ENCODE measurements around the gene DLL4.

Gene DLL4

GRCh38 chr15:40943764-40944365 is 14.7 kb downstream of the DLL4 start:
- H3K4me3 ChIP-seq (ENCODE audit: low read depth, low read length), result no peak overlapping the region
- TF ChIP-seq CTCF (IDR thresholded peaks at IDR 0.05; ENCODE audit: low read depth, low read length), result no peak
- TF ChIP-seq POLR2A (IDR thresholded peaks at IDR 0.05; ENCODE audit: extremely low read depth, insufficient read length), result no peak
- no peak for TF ChIP-seq MYC (IDR thresholded peaks at IDR 0.05; ENCODE audit: low read depth, low read length)
- TF ChIP-seq, protein P1, sequence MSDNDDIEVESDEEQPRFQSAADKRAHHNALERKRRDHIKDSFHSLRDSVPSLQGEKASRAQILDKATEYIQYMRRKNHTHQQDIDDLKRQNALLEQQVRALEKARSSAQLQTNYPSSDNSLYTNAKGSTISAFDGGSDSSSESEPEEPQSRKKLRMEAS (IDR thresholded peaks at IDR 0.05; ENCODE audit: low read depth, low read length), result no peak

GRCh38 chr15:40944510-40945296 is 15.6 kb downstream of the DLL4 start:
- no peak for TF ChIP-seq MYC (IDR thresholded peaks at IDR 0.05; ENCODE audit: low read depth, low read length)
- no peak for TF ChIP-seq POLR2A (IDR thresholded peaks at IDR 0.05; ENCODE audit: extremely low read depth, insufficient read length)
- no peak for TF ChIP-seq CTCF (IDR thresholded peaks at IDR 0.05; ENCODE audit: low read depth, low read length)
- TF ChIP-seq, protein P1 (IDR thresholded peaks at IDR 0.05; ENCODE audit: low read depth, low read length), result no peak
- DNase-seq (ENCODE audit: low read depth), result no peak
- no peak overlapping the region for H3K4me3 ChIP-seq (ENCODE audit: low read depth, low read length)

More at GRCh38 chr15:40943764-40944365, 14.7 kb downstream of the DLL4 start:
- DNase-seq (ENCODE audit: low read depth), result no peak

DNA sequence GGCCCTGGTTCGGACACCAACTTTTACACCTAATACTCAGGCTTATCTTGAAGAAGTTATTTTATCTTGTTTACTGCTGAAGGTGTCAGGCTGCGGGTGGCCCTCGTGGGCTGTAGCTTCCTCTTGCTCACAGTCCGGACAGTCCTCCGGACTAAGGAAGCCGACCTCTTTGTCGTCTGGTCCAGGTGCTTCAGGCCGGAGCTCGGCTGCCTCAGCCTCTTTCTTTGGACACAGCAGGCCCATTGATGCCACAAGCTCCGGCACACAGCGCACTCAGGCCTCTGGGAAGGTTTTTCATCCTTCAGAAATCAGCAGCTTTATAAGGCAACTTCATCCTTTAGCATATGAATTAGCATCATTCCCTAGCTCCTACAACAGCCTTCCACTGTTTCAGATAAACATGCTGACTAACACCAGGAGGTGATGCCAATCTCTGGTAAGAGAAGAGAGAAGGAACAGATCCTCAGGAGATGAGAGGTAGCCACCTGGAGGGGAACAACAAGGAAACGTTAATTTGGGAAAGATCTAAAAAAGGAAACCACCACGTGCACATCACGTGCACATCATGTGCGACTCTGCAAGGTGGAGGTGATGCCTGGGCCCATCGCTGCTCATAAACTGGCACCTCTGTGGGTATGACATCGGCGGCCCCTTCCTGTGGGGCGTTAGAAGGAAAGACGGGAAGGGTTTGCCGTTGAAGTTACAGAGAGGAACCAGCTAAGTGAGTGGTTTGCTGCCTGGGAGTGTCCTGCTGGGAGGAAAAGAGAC is 19.8 kb downstream of the DLL4 start:
- no peak for TF ChIP-seq MYC (IDR thresholded peaks at IDR 0.05; ENCODE audit: low read depth, low read length)
- TF ChIP-seq, protein P1 (IDR thresholded peaks at IDR 0.05; ENCODE audit: low read depth, low read length), result no peak
- TF ChIP-seq CTCF (IDR thresholded peaks at IDR 0.05; ENCODE audit: low read depth, low read length), result no peak
- no peak for TF ChIP-seq POLR2A (IDR thresholded peaks at IDR 0.05; ENCODE audit: extremely low read depth, insufficient read length)
- H3K4me3 ChIP-seq (ENCODE audit: low read depth, low read length), result no peak overlapping the region
- no peak for DNase-seq (ENCODE audit: low read depth)

GRCh38 chr15:40949756-40950207 is 20.6 kb downstream of the DLL4 start:
- H3K4me3 ChIP-seq (ENCODE audit: low read depth, low read length), result no peak overlapping the region
- TF ChIP-seq, protein P1 (IDR thresholded peaks at IDR 0.05; ENCODE audit: low read depth, low read length), result no peak
- TF ChIP-seq CTCF (IDR thresholded peaks at IDR 0.05; ENCODE audit: low read depth, low read length) (no peak), POLR2A (IDR thresholded peaks at IDR 0.05; ENCODE audit: extremely low read depth, insufficient read length) (no peak), MYC (IDR thresholded peaks at IDR 0.05; ENCODE audit: low read depth, low read length) (no peak)
- no peak for DNase-seq (ENCODE audit: low read depth)

DNA sequence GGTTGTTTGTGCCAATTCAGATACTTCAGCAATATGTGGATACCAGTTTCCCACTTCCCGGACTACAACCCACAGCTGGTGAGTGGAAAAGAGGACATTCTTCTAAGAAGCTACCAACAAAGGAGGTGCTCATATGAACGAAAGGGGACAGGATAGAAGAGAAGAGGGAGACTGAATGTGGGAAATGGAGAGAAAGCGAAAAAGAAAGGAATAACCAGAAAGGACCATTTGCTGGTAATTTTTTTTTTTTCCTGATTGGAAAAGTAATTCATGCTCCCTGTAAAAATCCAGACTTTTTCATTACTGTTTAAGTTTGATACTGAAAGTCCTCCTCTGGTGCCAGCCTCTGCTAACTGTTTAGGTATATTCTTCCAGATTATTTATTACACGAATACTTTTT is 22.6 kb downstream of the DLL4 start:
- DNase-seq (ENCODE audit: low read depth), result no peak
- TF ChIP-seq POLR2A (IDR thresholded peaks at IDR 0.05; ENCODE audit: extremely low read depth, insufficient read length) (no peak), MYC (IDR thresholded peaks at IDR 0.05; ENCODE audit: low read depth, low read length) (no peak), CTCF (IDR thresholded peaks at IDR 0.05; ENCODE audit: low read depth, low read length) (no peak)
- TF ChIP-seq, protein P1 (IDR thresholded peaks at IDR 0.05; ENCODE audit: low read depth, low read length), result no peak
- H3K4me3 ChIP-seq (ENCODE audit: low read depth, low read length), result no peak overlapping the region
